ENCODE data around the gene GCK.

GCK gene

GRCh38 chr7:44102846-44103565 lies 86.2 kb downstream of the GCK start:
- no peak for DNase-seq

GRCh38 chr7:44101966-44102845 lies 87.0 kb downstream of the GCK start:
- DNase-seq: no peak

DNA sequence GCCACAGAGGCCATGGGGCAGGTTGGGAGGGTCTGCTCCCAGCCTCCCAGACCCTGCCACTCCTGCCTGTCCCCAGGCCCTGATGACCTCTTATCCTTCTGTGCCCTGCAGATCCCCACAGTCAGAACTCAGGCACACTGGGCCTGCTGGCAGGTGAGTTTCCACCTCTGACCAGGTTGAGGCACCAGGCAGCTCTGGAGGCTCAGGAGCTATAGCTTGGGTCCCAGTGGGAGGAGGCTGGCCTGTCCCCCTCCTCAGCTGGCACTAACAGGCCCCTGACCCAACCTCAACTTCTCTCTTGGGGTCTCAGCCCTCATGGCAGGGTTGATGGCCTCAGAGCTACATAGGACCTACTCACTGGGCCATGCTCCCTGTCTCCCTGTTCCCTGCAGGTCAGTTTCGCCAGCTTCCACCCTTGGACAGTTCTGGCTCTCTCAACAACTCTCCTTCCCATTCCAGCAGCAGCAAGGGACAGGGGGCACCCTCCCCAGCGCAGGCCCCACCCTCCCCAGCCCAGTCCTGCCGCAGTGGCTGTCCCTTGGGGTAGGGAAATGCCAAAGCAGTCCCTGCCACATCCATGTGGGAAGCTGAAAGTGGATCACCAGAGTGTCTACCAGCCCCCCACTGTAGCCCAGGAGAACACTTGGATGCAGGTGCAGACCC lies 87.8 kb downstream of the GCK start:
- DNase-seq: no peak

DNA sequence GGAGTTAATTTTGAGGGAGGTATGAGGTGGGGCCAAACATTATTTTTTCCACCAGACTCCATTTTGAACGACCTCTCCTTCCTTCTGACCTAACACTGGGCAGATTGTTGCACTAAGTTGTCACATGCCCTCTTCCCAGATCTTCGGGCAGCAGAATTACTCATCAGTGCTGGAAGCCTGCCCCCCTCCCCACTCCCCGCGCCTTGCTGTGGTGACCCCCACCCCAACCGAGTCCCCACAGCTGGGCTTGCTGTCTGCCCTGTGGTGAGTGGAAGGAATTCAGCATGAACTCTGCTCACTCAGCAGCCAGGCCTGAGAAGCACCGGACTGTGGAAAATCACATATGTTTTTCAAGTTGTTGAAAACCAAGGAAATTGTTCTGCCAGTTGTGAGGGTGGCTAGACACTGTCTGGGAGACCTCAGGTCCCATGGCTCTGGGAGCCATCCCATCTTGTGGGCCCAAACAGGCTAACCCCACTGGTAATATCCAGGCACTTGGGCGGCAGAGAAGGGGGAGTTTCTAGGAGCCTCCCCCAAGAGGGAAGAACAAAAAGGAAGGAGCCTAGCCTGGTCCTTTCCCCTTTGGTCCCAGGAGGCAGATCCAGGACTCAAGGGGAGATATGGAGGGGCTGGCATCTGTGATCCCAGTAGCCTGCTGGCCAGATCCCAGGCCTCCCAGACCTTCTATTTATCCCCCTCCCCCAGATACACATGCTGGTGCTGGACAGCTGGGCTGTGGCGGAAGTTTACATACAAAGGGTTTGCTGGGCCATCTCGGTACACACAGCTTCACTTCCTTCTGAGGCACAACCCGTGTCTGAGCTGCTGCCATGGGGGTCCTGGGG lies 88.6 kb downstream of the GCK start:
- no peak for DNase-seq

- no peak for DNase-seq
These were observed 89.6 kb downstream of the GCK start for GRCh38 chr7:44099669-44100068.

GRCh38 chr7:44098092-44099068 lies 90.9 kb downstream of the GCK start:
- DNase-seq: no peak

DNA sequence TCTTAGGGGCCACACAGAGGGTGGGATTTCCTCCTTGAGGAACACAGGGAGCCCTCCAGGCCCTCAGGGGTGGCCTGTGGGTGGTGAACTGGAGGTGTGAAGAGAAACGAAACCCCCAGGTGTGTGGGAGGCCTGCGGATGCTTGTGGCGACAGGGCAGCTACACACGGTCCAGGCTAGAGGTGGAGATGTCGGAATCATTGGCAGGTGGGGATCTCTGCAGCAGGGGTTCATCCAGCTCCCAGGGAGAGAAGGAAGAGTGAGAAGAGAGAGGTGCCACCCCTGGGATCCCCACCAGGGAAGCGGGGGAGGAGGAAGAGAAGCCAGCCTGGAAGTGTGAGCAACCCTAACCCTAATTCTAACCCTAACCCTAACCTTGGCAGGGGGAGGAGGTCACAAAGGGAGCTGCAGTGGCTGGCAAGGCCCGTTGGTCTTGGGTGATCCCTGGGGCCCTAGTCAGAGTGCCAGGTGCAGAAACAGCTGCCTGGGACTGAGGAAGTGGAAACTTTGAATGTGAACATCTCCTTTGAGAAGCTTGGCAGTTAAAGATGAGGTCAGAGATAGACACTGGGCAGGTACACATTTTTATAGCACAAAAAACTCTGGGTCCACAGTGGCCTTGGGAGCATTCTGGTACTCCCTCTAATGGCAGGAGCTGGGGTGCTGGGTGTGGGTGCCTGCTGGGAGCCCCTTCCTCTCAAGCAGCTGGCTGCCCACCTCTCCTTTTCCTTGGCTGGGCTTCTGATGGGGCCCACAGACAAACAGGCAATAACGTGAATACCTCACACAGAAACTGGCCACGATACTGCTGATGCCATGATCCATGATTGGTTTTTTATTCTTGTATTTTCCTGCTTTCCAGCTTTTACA lies 91.9 kb downstream of the GCK start:
- DNase-seq: peak; percentile 96

- peak; percentile 85 for DNase-seq
These were observed 92.8 kb downstream of the GCK start for GRCh38 chr7:44096326-44096881.

DNA sequence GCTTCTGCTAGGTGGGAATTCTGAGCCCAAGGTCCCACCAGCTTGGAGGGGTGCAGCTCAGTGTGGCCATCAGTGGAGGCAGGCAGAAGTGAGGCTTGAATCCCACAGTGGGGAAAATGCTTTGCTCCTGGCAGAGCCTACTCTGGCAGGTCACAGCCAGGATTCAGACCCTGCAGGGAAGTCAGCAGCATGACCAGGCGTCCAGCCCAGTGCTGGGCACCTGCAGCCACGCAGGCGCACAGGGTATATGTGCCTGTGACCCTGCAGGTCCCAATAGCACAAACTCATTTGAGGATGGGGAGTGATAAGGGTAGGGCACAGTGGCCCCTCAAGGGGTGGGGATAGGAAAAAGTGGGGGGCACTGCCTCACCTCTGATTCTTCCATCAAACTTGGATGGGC lies 93.5 kb downstream of the GCK start:
- no peak for DNase-seq

DNA sequence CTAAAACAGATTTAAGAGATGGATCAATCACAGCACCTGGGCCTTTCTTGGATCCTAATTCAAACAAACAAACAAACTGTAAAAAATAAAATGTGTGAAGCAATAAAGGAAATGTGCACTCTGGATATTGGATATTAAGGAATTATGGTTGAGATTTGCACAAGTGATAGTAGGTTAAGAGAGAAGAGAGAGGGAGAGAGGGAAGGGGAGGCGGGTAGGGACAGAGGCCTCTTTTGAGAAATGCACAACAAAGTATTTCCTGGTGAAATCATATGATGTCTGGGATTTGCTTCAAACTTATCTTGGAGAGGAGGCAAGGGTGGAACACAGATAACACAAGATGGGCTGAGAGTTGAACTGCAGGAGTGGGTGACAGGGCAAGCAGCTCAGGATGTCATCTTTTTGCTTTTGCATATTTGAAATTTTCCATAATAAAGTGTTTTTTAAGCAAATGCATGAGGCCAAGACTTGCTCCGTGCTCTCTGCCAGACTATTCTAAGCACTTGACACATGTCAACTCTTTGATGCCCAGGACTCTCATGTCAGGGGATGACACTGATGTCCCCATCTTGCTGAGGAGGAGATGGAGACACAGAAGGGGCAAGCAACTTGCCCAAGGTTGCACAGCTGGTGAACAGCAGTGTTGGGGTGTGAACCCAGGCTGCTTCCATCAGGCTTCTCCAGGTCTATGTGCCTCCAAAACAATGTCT lies 94.2 kb downstream of the GCK start:
- DNase-seq: no peak

DNA sequence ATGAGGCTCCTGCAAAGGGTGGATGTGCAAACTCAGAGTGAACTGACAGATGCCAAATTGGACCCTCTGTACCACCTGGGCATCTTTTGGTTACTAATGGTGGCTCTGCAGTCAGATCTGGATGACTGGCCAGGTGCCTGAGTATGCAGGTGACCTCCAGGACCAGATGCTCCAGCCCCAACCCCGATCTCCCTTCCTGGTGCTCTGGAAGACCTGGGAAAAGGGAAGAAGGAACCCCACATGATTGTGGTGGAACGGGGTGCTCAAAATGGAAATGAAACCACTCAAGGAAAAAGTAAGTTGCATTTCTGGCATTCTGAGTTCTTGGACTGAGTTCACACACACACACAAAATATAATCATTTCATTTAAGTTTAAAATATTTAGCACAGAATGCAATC lies 94.9 kb downstream of the GCK start:
- DNase-seq: no peak

Measured in RPMI8226 (cell line).